ENCODE results near the gene CCDC158.
"Not testable (repeated sequence)": the region's sequence is repeated elsewhere in the genome, so short reads cannot be mapped to it uniquely, and the experiment has no call there.

Gene CCDC158

GRCh38 chr4:76442807-76443206 lies 21.9 kb upstream of the CCDC158 start:
- no peak overlapping the region for H3K4me3 Mint-ChIP-seq
- H3K27ac Mint-ChIP-seq: no peak overlapping the region
- peaks cover 15% of the 10 kb centered on the region for H3K27me3 Mint-ChIP-seq
- no peaks in the 10 kb centered on the region for H3K4me1 Mint-ChIP-seq
- no peaks in the 10 kb centered on the region for H3K9me3 Mint-ChIP-seq
- H3K36me3 Mint-ChIP-seq: no peaks in the 10 kb centered on the region

- no peak overlapping the region for H3K4me3 Mint-ChIP-seq
- H3K27ac Mint-ChIP-seq: no peak overlapping the region
- peaks cover 15% of the 10 kb centered on the region for H3K27me3 Mint-ChIP-seq
- no peaks in the 10 kb centered on the region for H3K4me1 Mint-ChIP-seq
- no peaks in the 10 kb centered on the region for H3K36me3 Mint-ChIP-seq
- no peaks in the 10 kb centered on the region for H3K9me3 Mint-ChIP-seq
These were observed 20.9 kb upstream of the CCDC158 start for GRCh38 chr4:76441881-76442280.

DNA sequence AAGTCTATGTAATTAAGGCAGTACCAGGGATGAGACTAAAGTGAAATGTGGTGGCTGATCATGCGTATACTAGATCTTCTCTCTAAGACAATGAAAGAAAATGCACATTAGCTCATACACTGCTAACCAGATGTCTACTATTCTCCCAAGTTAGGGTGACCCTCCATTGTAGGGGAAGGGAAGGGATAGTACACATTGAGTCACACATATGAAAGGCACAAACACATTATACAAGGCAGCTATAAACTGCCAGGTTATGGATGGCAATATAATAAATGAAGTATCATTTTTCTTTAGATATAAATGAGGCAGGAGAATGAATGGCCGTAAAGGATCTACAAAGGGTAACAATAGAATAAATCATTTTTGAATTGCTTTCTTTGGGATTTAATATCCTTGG lies 18.6 kb upstream of the CCDC158 start:
- no peak overlapping the region for H3K4me3 Mint-ChIP-seq
- peaks cover 25% of the 10 kb centered on the region for H3K27me3 Mint-ChIP-seq
- peaks cover 7% of the 10 kb centered on the region for H3K4me1 Mint-ChIP-seq
- H3K36me3 Mint-ChIP-seq: no peaks in the 10 kb centered on the region
- H3K9me3 Mint-ChIP-seq: no peaks in the 10 kb centered on the region
- no peak overlapping the region for H3K27ac Mint-ChIP-seq

GRCh38 chr4:76435528-76436319 lies 14.8 kb upstream of the CCDC158 start:
- peaks cover 7% of the 10 kb centered on the region for H3K4me1 Mint-ChIP-seq
- H3K4me3 Mint-ChIP-seq: no peak overlapping the region
- no peaks in the 10 kb centered on the region for H3K9me3 Mint-ChIP-seq
- no peaks in the 10 kb centered on the region for H3K36me3 Mint-ChIP-seq
- H3K27me3 Mint-ChIP-seq: peaks cover 22% of the 10 kb centered on the region
- H3K27ac Mint-ChIP-seq: no peak overlapping the region

DNA sequence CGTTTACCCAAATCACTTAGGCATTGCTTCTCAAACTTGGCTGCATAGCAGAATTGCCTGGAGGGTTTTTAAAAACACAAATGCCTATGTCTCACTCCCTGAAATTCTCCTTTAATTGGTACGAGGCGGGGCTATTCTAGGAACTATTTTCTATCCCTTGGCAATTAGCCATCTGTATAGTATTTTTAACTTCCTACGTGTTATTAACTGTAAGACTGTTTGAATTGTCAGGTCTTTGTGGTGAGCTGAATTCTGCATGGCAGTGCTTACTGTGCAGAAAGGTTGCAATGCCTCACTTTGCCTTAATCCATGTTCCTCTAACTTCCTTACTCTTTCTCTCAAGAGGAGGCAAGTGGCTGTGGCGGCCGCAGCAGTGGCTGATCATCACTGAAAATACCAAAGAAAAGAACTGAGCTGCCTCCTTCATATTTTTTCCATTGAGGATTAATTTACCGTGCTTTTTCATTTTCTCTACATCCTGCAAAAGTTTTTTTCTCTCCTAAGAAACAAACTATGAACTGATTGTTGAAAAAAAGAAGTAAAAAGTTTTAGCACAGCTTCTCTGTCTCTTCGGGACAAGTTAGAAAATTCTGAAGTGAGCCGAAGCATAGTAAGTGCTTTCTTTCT lies 14.1 kb upstream of the CCDC158 start, which contains the start of gene SHROOM3:
Gene SHROOM3, plus strand, starts transcription at position 329 of the 627 bp plus-strand sequence. CDS start 824 bp downstream, outside the sequence.
- Mint-ChIP-seq H3K4me1 (peaks cover 7% of the 10 kb centered on the region), H3K4me3 (no peak within 1 kb of the TSS), H3K9me3 (no peaks in the 10 kb centered on the region)

DNA sequence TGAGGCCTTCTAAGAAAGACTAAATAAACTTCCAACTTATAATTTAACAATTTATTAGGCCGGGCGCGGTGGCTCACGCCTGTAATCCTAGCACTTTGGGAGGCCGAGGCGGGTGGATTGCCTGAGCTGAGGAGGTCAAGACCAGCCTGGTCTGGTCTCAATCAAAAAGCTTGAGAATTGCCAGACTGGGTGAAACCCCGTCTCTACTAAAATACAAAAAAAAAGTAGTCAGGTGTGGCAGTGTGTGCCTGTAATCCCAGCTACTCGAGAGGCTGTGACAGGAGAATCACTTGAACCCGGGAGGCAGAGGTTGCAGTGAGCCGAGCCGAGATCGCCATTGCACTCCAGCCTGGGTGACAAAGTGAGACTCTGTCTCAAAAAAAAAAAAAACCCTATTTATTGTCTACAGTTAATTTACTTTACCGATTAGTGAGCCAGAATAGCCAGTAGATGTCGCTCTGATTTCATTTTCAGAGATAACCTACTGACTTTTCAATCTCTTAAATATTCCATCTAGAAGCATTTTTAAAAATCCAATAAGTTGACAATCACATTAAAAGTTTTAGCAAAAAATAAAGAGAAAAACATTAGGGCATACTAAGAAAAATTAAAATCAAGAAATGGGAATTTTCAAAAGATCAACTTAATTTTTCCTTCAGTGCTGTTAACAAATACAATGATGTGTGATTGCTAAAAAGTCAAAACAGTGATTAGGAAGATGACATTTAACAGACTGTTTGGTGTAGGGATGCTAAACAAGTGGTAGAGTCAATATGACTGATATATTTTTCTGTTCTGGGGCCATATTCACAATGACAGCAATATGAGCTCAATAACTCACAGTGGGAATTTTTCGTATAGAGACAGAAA lies 9.8 kb upstream of the CCDC158 start:
- H3K4me3 Mint-ChIP-seq: no peak overlapping the region
- peaks cover 7% of the 10 kb centered on the region for H3K4me1 Mint-ChIP-seq
- H3K9me3 Mint-ChIP-seq: no peaks in the 10 kb centered on the region
- peaks cover 15% of the 10 kb centered on the region for H3K27me3 Mint-ChIP-seq
- no peak overlapping the region for H3K27ac Mint-ChIP-seq
- H3K36me3 Mint-ChIP-seq: no peaks in the 10 kb centered on the region

More for the DNA sequence above, 14.1 kb upstream of the CCDC158 start, which contains the start of gene SHROOM3:
- H3K36me3 Mint-ChIP-seq: no peaks in the 10 kb centered on the region
- no peak within 1 kb of the TSS for H3K27ac Mint-ChIP-seq
- H3K27me3 Mint-ChIP-seq: peaks cover 20% of the 10 kb centered on the region

DNA sequence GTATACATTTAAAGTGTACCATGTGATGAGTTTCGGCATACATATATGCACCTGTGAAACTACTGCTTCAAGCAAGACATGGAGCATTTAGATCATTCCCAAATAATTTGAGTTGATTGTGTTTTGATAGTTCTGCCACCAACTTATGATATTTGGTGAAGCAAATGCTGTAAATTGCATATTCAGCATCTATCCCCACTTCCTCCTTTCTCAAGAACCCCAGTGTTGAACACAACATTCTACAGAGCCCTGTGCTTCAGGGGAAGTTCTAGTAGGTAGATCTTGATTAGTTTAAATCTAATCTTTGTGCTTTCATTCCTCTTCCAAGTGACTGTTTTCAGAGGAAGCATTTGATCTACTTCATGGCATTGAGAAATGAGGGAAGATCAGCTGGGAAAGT lies 8.7 kb upstream of the CCDC158 start:
- H3K4me3 Mint-ChIP-seq: no peak overlapping the region
- H3K36me3 Mint-ChIP-seq: no peaks in the 10 kb centered on the region
- H3K4me1 Mint-ChIP-seq: no peaks in the 10 kb centered on the region
- no peak overlapping the region for H3K27ac Mint-ChIP-seq
- H3K9me3 Mint-ChIP-seq: no peaks in the 10 kb centered on the region
- peaks cover 12% of the 10 kb centered on the region for H3K27me3 Mint-ChIP-seq

DNA sequence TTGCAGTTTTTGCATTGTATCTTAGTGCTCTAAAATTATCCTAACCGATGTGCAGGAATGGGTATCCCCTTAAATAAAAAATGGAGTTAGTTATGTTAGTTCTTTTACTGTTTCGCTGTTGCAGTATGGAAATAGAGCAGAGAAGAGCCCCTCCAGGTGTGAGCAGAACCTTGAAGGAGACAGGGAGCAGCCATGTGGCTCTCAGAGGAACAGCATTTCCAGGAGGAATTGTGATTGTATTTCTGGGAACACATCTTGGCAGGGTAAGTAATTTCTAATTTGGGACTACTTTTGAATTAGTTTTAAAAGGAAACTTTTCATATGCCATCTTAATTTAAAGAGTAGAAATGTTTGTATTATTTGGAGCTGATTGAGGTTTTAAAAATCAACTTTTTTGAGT lies 5.3 kb upstream of the CCDC158 start:
- no peak overlapping the region for H3K27ac Mint-ChIP-seq
- H3K27me3 Mint-ChIP-seq: peaks cover 13% of the 10 kb centered on the region
- no peaks in the 10 kb centered on the region for H3K9me3 Mint-ChIP-seq
- H3K4me1 Mint-ChIP-seq: peaks cover 5% of the 10 kb centered on the region
- H3K36me3 Mint-ChIP-seq: no peaks in the 10 kb centered on the region
- no peak overlapping the region for H3K4me3 Mint-ChIP-seq

DNA sequence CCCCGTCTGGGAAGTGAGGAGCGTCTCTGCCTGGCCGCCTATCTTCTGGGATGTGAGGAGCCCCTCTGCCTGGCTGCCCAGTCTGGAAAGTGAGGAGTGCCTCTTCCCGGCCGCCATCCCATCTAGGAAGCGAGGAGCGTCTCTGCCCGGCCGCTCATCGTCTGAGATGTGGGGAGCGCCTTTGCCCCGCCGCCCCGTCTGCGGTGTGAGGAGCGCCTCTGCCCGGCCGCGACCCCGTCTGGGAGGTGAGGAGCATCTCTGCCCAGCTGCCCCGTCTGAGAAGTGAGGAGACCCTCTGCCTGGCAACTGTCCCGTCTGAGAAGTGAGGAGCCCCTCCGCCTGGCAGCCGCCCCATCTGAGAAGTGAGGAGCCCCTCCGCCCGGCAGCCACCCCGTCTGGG lies 2.2 kb upstream of the CCDC158 start:
- H3K27ac Mint-ChIP-seq, H3K36me3 Mint-ChIP-seq, H3K9me3 Mint-ChIP-seq, H3K4me3 Mint-ChIP-seq, H3K4me1 Mint-ChIP-seq: not testable (repeated sequence)
- H3K27me3 Mint-ChIP-seq: peaks cover 27% of the 10 kb centered on the region

- Mint-ChIP-seq H3K36me3 (no peaks in the 10 kb centered on the region), H3K9me3 (no peaks in the 10 kb centered on the region), H3K4me1 (peaks cover 5% of the 10 kb centered on the region), H3K27ac (no peak overlapping the region), H3K27me3 (peaks cover 25% of the 10 kb centered on the region), H3K4me3 (peak overlapping the region; percentile 78)
These were observed 666 bp downstream of the CCDC158 start for GRCh38 chr4:76420188-76420761.

DNA sequence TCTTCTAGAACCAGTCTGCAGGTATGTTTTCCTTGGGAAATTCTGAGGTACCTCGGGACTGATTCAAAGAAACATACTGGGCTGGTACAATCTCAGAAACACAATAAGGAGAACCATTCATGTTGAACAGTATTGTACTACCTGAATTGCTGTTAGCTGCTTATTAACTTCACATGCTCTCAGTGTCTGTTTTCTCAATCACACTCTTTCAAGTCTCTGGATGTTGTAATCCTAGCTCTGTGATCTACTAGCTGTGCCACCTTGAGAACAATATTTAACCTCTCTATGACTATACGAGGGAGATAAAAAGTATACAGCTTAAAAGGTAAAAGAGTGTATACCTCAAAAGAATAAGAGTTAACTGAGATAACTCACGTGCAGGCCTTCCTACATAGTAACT lies 10.3 kb downstream of the CCDC158 start:
- no peak overlapping the region for H3K27ac Mint-ChIP-seq
- H3K36me3 Mint-ChIP-seq: no peaks in the 10 kb centered on the region
- H3K4me3 Mint-ChIP-seq: no peak overlapping the region
- no peaks in the 10 kb centered on the region for H3K27me3 Mint-ChIP-seq
- H3K9me3 Mint-ChIP-seq: no peaks in the 10 kb centered on the region
- peaks cover 5% of the 10 kb centered on the region for H3K4me1 Mint-ChIP-seq

GRCh38 chr4:76407440-76408119 lies 13.4 kb downstream of the CCDC158 start:
- no peaks in the 10 kb centered on the region for H3K9me3 Mint-ChIP-seq
- H3K36me3 Mint-ChIP-seq: no peaks in the 10 kb centered on the region
- no peak overlapping the region for H3K27ac Mint-ChIP-seq
- peaks cover 5% of the 10 kb centered on the region for H3K4me1 Mint-ChIP-seq
- H3K4me3 Mint-ChIP-seq: no peak overlapping the region
- H3K27me3 Mint-ChIP-seq: peaks cover 1% of the 10 kb centered on the region

GRCh38 chr4:76406081-76406480 lies 14.9 kb downstream of the CCDC158 start:
- no peaks in the 10 kb centered on the region for H3K36me3 Mint-ChIP-seq

DNA sequence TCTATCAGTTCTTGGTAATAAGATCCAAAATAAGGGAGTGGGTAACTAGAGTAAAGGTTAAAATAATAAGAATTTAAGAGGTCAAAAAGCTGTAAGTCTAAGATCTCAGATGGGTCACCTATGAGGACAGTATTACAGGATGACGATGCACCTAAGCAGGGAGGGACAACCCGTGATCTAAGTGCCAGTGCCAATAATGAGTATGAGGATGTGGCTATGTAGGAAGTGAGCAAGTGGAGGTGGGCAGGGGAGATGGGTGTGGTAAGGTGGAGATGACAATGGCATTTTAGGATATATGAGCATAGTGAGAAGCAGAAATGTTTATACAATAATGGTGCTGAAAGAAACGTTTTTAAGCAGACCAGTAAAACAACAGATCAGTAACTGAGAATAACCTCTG lies 19.3 kb downstream of the CCDC158 start:
- Mint-ChIP-seq H3K27me3 (peaks cover 11% of the 10 kb centered on the region), H3K27ac (no peak overlapping the region), H3K36me3 (no peaks in the 10 kb centered on the region), H3K9me3 (peaks cover 6% of the 10 kb centered on the region), H3K4me1 (no peaks in the 10 kb centered on the region), H3K4me3 (no peak overlapping the region)

More at GRCh38 chr4:76406081-76406480, 14.9 kb downstream of the CCDC158 start:
- Mint-ChIP-seq H3K9me3 (no peaks in the 10 kb centered on the region), H3K4me1 (peaks cover 5% of the 10 kb centered on the region), H3K27me3 (peaks cover 1% of the 10 kb centered on the region), H3K27ac (no peak overlapping the region), H3K4me3 (no peak overlapping the region)
